GM19351 (cell line): Measurements from ENCODE around the gene CCDC171.
"Not testable (repeated sequence)": the region's sequence is repeated elsewhere in the genome, so short reads cannot be mapped to it uniquely, and the experiment has no call there.

Experiments
- ATAC-seq: cut with Tn5 transposase; IDR thresholded peaks from one replicate; pipeline ENCODE4 v1.9.1; 2021; ENCODE audit warnings: mild to moderate bottlenecking, moderate library complexity; ENCODE audit not compliant: unreplicated experiment

The CCDC171 gene

DNA sequence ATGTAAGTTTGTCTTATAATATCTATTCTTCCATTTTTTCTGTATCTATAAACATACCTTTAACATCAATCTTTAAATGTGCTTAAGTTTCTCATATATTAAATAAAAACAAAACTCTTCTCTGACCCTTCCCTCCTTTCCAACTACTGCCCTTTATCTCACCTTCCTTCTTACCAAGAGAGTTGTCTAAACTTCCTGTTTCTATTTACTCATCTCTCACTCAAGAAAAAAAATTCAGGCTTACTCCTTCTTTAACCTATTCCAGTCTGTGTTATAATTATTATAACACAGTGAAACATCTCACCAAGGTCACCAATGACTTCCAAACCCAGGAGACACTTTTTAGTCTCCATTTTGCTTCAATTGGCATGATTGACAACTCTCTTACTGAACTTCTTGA is 140.9 kb downstream of the CCDC171 start:
- no peak for ATAC-seq

DNA sequence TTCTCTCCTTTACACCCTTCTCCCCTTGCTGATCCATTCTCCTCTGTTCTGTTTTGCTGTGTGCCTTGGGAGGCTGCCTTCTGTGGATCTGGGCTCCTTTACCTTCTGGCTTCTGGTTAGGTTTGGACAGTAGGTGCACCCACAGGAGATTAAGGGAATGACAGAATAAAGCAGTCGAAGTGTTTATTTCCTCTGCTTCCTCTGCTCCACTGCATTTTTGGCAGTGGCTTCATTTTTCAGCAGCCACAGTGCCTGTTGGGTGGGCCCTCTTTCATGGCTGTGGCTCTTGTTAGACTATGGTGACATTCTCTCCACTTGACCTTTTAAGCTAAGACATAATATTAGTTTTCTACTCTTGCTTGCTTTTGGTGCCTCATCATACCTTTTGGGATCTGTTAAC is 144.1 kb downstream of the CCDC171 start:
- ATAC-seq = no peak

DNA sequence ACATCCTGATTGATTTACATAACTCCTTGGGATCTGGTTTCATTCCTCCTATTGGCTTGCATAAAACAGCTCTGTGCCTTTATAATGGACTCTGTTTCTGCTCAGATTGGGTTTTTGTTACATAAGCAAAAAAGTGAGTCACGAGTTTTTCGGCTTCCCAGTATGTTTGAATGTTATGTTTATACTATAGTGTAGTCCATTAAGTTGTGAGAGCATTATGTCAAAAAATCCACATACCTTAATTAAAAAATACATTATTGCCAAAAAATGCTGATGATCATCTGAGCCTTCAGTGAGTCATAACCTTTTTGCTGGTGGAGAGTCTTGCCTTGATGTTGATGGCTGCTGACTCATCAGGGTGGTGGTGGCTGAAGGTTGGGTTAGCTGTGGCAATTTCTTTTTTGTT is 144.6 kb downstream of the CCDC171 start:
- ATAC-seq = no peak

DNA sequence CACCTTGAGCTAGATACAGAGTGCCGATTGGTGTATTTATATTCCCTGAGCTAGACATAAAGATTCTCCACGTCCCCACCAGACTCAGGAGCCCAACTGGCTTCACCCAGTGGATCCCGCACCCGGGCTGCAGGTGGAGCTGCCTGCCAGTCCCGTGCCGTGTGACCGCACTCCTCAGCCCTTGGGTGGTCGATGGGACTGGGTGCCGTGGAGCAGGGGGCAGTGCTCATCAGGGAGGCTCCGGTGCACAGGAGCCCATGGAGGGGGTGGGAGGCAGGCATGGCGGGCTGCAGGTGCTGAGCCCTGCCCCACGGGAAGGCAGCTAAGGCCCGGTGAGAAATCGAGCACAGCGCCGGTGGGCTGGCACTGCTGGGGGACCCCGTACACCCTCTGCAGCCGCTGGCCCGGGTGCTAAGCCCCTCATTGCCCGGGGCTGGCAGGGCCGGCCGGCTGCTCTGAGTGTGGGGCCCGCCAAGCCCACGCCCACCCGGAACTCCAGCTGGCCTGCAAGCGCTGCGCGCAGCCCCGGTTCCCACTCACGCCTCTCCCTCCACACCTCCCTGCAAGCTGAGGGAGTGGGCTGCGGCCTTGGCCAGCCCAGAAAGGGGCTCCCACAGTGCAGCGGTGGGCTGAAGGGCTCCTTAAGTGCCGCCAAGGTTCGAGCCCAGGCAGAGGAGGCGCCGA is 147.2 kb downstream of the CCDC171 start:
- not testable (repeated sequence) for ATAC-seq

DNA sequence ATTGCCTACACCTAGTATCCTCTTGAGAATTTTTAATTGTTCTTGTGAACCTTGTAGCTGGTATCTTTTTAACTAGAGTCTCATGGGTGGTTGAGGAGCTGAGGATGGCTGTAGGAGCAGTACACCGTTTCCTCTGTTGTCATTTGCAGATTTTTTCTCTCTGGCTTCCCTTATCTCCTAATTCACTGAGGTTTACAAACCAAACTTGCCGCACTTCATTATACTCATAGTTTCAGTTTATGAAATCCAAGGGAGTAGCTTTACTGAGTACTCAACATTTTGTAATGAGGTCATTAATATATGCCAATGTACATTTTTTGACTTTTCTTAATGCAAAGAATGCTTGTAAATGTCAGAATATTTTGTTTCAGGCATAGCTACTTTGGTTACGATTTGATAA is 154.2 kb downstream of the CCDC171 start:
- ATAC-seq = no peak

DNA sequence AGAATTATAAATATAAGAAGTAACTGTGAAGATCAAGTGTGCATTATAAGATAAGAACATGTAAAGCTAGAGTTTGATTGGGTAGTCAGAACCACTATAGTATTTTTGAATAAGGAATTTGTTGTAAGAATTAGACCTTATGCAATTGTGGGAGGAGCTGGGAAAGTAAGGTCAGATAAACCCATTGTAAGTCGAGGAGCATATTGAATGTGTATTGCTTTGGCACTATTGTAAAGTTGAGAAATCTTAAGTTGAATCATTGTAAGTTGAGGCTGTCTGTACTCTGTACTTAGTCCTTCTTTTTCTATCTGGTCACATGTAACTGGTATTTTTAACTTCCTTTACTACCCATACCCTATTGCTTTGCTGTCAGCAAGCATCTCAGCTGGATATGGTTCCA is 158.7 kb downstream of the CCDC171 start:
- no peak for ATAC-seq

DNA sequence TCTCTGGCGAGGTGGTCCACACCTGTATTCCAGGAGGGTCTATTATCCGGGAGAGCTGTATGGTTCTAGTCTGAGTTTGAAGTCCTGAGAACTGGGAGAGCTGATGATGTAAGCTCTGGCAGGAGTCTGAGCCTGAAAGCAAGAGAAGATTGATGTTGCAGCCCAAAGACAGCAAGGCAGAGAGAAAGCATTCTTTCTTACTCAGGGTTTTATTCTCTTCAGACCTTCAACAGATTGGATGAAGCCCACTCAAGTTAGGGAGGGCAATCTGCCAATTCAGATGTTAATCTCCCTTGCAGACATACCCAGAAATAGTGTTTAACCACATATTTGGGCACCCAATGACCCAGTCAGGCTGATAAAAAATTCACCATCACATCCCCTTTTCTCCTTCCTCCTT is 159.1 kb downstream of the CCDC171 start:
- no peak for ATAC-seq

DNA sequence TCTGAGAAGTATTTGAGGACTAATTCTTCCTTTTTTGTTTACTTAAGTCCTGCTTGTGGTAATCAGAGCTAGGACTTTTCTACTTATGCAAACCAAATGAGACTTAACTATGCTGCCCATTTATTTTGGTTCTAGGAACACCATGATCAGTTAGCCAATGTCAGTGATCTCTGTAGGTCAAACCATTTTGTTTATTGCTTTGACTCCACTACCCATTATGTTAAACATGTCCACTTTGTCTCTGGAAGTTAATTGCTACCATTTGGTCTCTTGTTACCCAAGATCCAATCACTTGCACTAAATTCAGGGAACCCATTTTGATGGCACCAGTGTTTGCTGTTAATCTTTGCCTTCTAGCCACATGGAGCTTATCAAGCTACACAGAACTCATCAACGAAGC is 161.9 kb downstream of the CCDC171 start:
- ATAC-seq = no peak

DNA sequence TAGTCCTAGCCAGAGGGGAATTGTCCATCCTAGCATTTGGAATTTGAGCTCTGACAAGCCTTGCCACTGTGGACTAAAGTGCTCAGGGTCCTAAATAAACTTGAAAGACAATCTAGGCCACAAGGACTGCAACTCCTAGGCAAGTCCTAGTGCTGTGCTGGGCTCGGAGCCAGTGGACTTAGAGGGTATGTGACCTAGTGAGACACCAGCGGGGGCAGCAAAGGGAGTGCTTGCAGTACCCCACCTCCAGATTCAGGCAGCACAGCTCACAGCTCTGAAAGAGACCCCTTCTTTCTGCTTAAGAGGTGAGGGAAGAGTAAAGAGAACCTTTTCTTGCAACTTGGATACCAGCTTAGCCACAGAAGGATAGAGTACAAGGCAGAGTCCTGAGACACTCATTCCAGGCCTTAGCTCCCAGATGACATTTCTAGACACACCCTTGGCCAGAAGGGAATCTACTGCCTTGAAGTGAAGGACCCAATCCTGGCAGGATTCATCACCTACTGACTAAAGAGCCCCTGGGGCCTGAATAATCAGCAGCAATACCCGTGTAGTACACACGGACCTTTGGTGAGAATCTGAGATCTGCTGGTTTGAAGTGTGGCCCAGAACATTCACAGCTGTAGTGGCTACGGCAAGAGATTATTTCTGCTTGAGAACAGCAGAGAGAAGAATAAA is 164.6 kb downstream of the CCDC171 start:
- no peak for ATAC-seq

DNA sequence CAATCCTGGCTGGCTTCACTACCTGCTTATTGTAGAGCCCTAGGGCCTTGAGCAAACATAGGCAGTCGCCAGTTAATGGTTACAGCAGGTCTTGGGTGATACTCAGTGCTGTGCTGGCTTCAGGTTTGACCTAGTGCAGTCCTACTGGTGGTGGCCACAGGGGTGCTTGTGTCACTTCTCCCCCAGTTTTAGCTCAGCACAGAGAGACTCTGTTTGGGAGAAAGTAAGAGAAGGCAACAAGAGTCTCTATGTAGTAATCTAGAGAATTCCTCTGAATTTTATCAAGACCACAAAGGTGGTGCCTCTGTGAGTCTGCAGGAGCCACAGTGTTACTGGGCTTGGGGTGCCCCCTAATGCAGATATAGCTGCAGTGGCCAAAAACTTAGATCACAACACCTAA is 165.6 kb downstream of the CCDC171 start:
- no peak for ATAC-seq

DNA sequence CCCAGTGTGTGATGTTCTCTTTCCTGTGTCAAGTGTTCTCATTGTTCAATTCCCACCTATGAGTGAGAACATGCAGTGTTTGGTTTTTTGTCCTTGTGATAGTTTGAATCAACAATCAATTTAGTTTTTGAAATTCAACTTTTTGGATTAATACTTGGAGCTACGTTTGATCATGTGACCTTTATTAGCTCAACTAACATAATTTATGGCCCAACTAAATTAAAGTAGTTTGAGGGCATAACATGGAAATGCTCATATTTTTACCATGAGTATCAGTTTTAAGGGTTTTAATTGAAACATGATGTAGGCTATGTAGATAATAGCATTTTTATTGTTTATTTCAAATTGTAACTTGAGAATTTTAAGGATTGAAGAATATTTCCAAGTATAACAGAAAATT is 168.0 kb downstream of the CCDC171 start:
- ATAC-seq = no peak

DNA sequence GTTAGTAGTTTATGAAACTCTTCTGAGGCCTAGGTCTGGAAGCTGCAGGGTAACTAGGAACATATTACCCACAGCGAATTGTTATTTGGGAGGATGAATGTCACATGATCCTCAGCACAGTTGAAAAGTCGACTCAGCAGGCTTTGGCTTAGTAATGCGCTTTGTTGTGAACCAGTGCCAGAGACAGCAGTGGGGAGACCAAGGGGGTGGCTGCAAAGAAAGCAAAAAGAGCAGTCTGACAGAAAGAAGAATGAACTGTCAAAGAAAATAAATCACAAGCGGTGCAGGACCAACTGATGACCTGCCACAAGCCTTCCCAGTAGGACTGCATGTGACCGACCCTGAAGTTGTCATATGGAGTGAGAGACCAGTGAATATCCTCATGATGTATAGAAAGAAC is 170.0 kb downstream of the CCDC171 start:
- ATAC-seq = no peak

DNA sequence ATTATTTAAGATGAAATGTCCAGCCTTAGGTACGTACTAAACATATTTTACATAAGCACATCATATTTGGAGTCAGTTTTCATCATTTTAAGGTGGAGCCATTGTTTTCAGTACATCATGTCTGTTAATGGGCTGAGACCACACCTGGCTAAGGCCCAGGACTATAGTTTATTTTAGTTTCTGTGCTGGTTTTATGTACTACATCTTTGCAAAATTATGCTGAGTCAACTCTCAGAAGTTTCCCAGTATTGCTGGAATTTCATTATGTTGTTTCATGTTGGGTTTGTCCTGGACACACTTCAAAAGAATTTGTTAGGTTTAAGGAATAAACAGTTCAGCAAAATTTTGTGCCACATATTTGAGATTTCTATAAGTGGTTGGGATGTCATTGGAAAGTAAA is 171.2 kb downstream of the CCDC171 start:
- no peak for ATAC-seq

DNA sequence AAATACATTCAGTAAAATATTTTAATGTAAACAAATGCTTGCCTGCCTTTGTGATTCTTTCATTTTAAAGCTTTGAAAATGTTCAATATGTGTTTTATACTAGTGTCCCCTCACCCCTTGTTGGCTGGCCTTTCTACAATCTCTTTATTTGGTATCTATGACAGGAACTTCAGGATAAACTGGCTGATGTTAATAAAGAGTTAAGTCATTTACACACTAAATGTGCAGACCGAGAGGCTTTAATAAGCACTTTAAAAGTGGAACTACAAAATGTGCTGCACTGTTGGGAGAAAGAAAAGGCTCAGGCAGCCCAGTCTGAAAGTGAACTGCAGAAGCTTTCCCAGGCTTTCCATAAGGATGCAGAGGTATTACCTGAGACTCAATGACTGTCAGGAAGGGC is 171.8 kb downstream of the CCDC171 start:
- ATAC-seq = no peak

DNA sequence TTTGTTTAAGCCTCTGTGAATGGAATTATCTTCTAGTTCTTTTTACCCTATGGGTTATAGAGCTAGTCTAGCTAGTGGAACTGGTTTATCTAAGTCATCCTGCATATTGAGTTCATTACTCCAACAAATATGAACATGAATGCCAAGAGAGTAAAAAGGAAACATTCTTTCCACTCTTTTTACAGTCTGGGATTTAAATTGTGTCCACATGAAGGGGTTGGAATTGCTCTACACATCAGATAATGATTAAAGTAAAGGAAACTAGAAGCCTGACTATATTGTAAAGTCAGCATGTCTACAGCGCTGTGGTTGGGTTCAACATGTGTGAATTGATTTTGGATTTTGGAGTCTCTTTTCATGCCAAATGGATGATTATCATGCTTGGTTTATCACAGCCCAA is 173.1 kb downstream of the CCDC171 start:
- no peak for ATAC-seq

DNA sequence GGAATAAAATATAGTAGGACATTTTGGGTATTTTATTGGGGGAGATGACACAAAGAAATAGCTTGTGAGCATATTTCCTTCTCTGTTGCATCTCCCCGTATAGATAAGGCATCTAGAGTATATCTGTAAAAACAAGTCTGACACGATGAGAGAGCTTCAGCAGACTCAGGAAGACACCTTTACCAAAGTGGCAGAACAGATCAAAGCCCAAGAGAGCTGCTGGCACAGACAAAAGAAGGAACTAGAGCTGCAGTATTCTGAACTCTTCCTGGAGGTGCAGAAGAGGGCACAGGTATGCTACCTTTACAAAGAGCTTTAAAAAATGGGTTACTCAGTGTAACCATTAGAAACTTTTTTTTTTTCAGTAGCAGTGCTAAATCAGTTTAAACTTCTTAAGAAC is 176.7 kb downstream of the CCDC171 start:
- ATAC-seq = no peak

DNA sequence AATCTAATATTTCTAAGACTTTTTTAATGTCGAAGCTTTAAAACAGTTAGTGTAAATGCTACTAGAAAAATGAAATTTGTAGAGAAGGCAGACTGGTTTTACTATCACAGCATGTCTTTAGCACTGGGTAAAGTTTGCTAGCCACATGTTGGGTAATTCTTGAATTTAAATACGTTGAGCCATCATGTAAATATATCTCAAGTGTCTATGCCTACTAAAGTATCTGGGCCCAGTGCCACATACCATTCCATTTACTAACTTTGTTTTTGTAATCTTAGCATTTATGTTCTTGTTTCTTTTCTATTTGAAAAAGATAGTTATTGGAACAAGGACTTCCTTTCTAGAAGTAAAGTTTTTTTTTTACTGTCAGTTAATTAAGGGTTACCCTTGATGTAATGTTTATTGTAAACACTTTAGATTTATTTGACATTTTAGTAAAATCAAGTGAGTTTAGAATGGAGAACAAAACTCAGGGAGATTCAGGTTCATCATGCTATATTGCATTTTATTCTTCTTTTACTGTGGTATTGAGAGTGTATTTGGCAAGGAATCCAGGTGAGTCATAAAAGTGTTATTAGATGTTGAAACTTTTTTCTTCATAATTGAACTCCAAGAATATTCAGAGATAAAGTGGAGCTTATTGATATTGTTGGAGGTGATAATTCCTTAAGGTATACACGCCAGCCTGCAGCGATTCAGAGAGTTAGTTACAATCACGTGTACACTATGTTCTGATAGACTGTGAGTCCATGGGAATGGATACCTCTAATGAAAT is 182.4 kb downstream of the CCDC171 start:
- ATAC-seq = no peak

DNA sequence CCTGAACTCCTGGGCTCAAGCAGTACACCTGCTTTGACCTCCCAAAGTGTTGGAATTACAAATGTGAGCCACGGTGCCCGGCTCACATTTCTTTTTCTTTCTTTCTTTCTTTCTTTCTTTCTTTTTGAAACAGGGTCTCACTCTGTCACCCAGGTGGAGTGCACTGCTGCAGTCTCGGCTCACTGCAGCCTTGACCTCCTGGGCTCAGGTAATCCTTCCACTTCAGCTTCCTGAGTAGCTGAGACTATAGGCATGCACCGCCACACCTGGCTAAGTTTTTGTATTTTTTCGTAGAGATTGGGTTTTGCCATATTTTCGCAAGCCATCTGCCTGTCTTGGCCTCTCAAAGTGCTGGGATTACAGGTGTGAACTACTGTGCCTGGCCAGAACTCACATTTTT is 183.7 kb downstream of the CCDC171 start:
- no peak for ATAC-seq

DNA sequence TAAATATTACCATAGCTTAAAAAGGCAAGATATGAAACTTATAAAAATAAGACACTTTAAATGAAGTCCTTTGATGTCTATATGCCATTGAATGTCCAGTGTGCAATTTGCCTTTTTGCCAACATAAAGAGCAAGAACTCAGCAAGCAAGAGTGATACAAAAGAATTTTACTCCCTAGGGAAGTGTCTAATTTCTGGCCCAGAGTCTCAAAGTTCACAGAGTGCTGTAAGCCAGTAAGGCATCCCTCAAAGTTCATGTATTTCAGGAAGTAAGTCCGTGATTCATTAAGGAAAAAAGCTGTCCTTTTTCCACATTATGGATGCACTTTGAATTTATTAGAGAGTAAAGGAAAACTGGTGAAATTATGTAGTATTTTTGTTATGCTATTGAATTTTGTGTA is 185.2 kb downstream of the CCDC171 start:
- ATAC-seq = no peak

DNA sequence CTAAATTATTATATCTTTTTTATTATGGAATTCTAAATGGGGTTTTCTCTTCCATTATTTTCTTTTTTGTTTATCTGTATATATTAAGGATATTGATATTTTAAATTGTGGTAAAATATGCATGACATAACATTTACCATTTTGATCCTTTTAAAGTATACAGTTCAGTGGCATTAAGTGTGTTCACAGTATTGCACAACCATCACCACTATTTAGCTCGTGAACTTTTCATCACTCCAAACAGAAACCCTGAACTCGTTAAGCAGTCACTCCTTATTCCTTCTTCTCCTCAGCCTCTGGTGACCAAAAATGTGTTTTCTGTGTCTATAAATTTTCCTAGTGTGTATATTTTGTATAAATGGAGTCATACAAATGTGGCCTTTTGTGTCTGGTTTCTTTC is 188.2 kb downstream of the CCDC171 start:
- ATAC-seq = no peak

DNA sequence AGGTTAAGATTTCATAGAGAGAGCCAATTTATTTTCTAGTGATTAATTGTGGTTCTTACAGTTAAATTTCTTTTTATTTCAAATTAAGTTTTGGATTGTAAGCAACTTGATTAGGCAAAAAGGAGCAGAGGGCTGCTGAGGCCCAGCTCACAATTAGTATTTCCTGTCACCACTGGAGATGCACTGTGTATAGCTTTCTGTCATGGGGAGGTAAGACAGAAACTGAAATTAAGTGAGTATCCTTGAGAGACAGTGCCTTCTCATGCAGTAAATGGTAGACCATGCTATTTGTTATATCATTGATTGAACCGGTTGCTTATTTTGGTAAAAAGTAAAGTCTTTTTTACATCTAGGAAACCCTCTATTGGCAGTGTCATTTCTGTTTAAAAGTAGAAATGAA is 190.7 kb downstream of the CCDC171 start:
- ATAC-seq = peak; percentile 95

DNA sequence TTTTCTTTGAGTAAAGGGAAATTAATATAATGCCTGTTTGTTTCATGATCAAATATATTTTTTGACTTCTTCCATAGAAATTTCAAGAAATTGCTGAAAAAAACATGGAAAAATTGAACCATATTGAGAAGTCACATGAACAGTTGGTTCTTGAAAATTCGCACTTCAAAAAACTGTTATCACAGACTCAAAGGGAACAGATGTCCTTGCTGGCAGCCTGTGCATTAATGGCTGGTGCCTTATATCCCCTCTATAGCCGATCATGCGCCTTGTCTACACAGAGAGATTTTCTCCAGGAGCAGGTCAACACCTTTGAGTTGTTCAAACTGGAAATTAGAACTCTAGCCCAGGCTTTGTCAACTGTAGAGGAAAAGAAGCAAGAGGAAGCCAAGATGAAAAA is 191.4 kb downstream of the CCDC171 start:
- no peak for ATAC-seq
